Measurements from ENCODE around the gene LRBA.
"Not testable (repeated sequence)": the region's sequence is repeated elsewhere in the genome, so short reads cannot be mapped to it uniquely, and the experiment has no call there.

The LRBA gene

GRCh38 chr4:150714462-150715438 is 300.3 kb downstream of the LRBA start:
- no peak for DNase-seq

- DNase-seq: no peak
Observed at GRCh38 chr4:150713251-150713650, 301.8 kb downstream of the LRBA start.

GRCh38 chr4:150710770-150711375 is 304.2 kb downstream of the LRBA start:
- no peak for DNase-seq

- no peak for DNase-seq
Observed at GRCh38 chr4:150708004-150708403, 307.1 kb downstream of the LRBA start.

GRCh38 chr4:150699599-150699998 is 315.5 kb downstream of the LRBA start:
- no peak for DNase-seq

GRCh38 chr4:150695162-150695561 is 319.9 kb downstream of the LRBA start:
- no peak for DNase-seq

- DNase-seq: no peak
Observed at GRCh38 chr4:150694438-150694837, 320.6 kb downstream of the LRBA start.

- no peak for DNase-seq
Observed at GRCh38 chr4:150683775-150684350, 331.2 kb downstream of the LRBA start.

GRCh38 chr4:150682126-150682525 is 333.0 kb downstream of the LRBA start:
- no peak for DNase-seq

GRCh38 chr4:150681063-150681462 is 334.0 kb downstream of the LRBA start:
- DNase-seq: no peak

- DNase-seq: no peak
Observed at GRCh38 chr4:150680651-150681050, 334.4 kb downstream of the LRBA start.

GRCh38 chr4:150679765-150680343 is 335.2 kb downstream of the LRBA start:
- DNase-seq: no peak

GRCh38 chr4:150679018-150679764 is 335.9 kb downstream of the LRBA start:
- DNase-seq: no peak

GRCh38 chr4:150673793-150674192 is 341.3 kb downstream of the LRBA start:
- no peak for DNase-seq

GRCh38 chr4:150668824-150669223 is 346.3 kb downstream of the LRBA start:
- DNase-seq: no peak

GRCh38 chr4:150664935-150665334 is 350.1 kb downstream of the LRBA start:
- DNase-seq: no peak

GRCh38 chr4:150662686-150663085 is 352.4 kb downstream of the LRBA start:
- no peak for DNase-seq

- DNase-seq: not testable (repeated sequence)
Observed at GRCh38 chr4:150661551-150661950, 353.5 kb downstream of the LRBA start.

- not testable (repeated sequence) for DNase-seq
Observed at GRCh38 chr4:150658258-150658657, 356.8 kb downstream of the LRBA start.

GRCh38 chr4:150656891-150657290 is 358.2 kb downstream of the LRBA start:
- no peak for DNase-seq

- DNase-seq: no peak
Observed at GRCh38 chr4:150650751-150651150, 364.3 kb downstream of the LRBA start.

GRCh38 chr4:150648123-150648522 is 367.0 kb downstream of the LRBA start:
- DNase-seq: no peak

- no peak for DNase-seq
Observed at GRCh38 chr4:150647008-150647407, 368.1 kb downstream of the LRBA start.

Measured in activated naive CD4-positive, alpha-beta T cell (primary cell).